Naive thymus-derived CD4-positive, alpha-beta T cell (primary cell): ENCODE data around the gene PHOSPHO2. TPM values are rescaled to one million over a fixed set of nuclear protein-coding genes. Genes with fewer than 3 reads are reported as not detected.

Experiments used
- ATAC-seq: fragments of 150-1000 bp; cut with Tn5 transposase; 2 replicates; pipeline ENCODE4 v1.10.0; 2021; ENCODE audit warnings: mild to moderate bottlenecking, moderate library complexity
- CTCF ChIA-PET: fragments of 350-600 bp; sonication (Branson Sonifier 250); formaldehyde crosslinking; loops from one replicate; lab custom pipeline; 2021; ENCODE audit warnings: antibody characterized with exemption; lab: Charles Lee
- POLR2A ChIA-PET: fragments of 350-600 bp; sonication (Branson Sonifier 250); formaldehyde crosslinking; loops from one replicate; lab custom pipeline; 2021; ENCODE audit warnings: antibody characterized with exemption, inconsistent platforms; lab: Charles Lee
- DNase-seq, 9 donors: peaks; one replicate each; pipeline versions ENCODE4 v3.0.0 to v3.0.0-alpha.2; 2020 to 2022; ENCODE audit warnings: mixed read lengths in 1 of 9
- H3K27ac ChIP-seq: one replicate; pipeline ENCODE4 v1.7.0; 2013; ENCODE audit warnings: mild to moderate bottlenecking, low read depth, low read length, moderate library complexity
- H3K27me3 ChIP-seq, 2 donors: one replicate each; pipeline ENCODE4 v1.7.0; 2013; ENCODE audit warnings: low read length in 2 of 2, mild to moderate bottlenecking in 2 of 2, moderate library complexity in 2 of 2; ENCODE audit not compliant: control insufficient read depth in 2 of 2, insufficient read depth in 2 of 2
- H3K36me3 ChIP-seq, 3 experiments: 1 replicate in 2 of 3; 2 replicates in 1 of 3; pipeline ENCODE4 v1.7.0; 2013; ENCODE audit warnings: low read length in 3 of 3, mild to moderate bottlenecking in 3 of 3, moderate library complexity in 1 of 3; ENCODE audit not compliant: insufficient read depth in 3 of 3, control insufficient read depth in 2 of 3
- H3K4me1 ChIP-seq, 2 donors: one replicate each; pipeline ENCODE4 v1.7.0; 2013; ENCODE audit warnings: low read length in 2 of 2, mild to moderate bottlenecking in 2 of 2, moderate library complexity in 1 of 2; ENCODE audit not compliant: control insufficient read depth in 2 of 2, insufficient read depth in 2 of 2
- H3K4me3 ChIP-seq: 2 replicates; pipeline ENCODE4 v1.7.0; 2013; ENCODE audit warnings: mild to moderate bottlenecking, low read length
- H3K9me3 ChIP-seq, 3 experiments: 1 replicate in 2 of 3; 2 replicates in 1 of 3; pipeline ENCODE4 v1.7.0; 2013; ENCODE audit warnings: low read length in 3 of 3; ENCODE audit not compliant: control insufficient read depth in 2 of 3
- H3K27ac Mint-ChIP-seq, 9 donors: one replicate each; pipeline ENCODE4 v1.8.0; 2020 to 2022; ENCODE audit warnings: mixed read lengths in 9 of 9, mild to moderate bottlenecking in 8 of 9, moderate library complexity in 5 of 9, inconsistent platforms in 2 of 9
- H3K27me3 Mint-ChIP-seq, 5 donors: one replicate each; pipeline ENCODE4 v1.8.0; 2021 to 2022; ENCODE audit warnings: mixed read lengths in 5 of 5, mild to moderate bottlenecking in 1 of 5
- H3K36me3 Mint-ChIP-seq, 5 donors: one replicate each; pipeline ENCODE4 v1.8.0; 2020 to 2022; ENCODE audit warnings: mixed read lengths in 5 of 5, mild to moderate bottlenecking in 3 of 5, inconsistent platforms in 1 of 5
- H3K4me1 Mint-ChIP-seq, 7 donors: one replicate each; pipeline ENCODE4 v1.8.0; 2020 to 2022; ENCODE audit warnings: mixed read lengths in 7 of 7, mild to moderate bottlenecking in 3 of 7, inconsistent platforms in 1 of 7
- H3K4me3 Mint-ChIP-seq, 10 donors: one replicate each; pipeline ENCODE4 v1.8.0; 2020 to 2022; ENCODE audit warnings: mild to moderate bottlenecking in 10 of 10, mixed read lengths in 10 of 10, moderate library complexity in 6 of 10, inconsistent platforms in 2 of 10
- H3K9me3 Mint-ChIP-seq, 11 donors: one replicate each; pipeline ENCODE4 v1.8.0; 2020 to 2022; ENCODE audit warnings: mixed read lengths in 11 of 11, mild to moderate bottlenecking in 4 of 11, inconsistent platforms in 1 of 11, moderate library complexity in 1 of 11
- intact Hi-C, 2 donors: fragments of 100-400 bp; cut with micrococcal nuclease; formaldehyde crosslinking; loops; one replicate each; pipeline ENCODE4 v1.15.1; 2023
- polyA plus RNA-seq, 2 donors: library from polyadenylated mRNA; unstranded; fragments of 300-500 nt; fragmentation: Illumina TruSeq; gene quantifications; one replicate each; pipeline ENCODE4 v1.2.3, GENCODE V29; 2021
- total RNA-seq, 6 experiments: library from RNA in 5 of 6; stranded (reverse) in 5 of 6; gene quantifications; 1 replicate in 5 of 6; 2 replicates in 1 of 6; pipeline ENCODE4 v1.2.3 and lab custom pipeline; 2021 to 2026

The PHOSPHO2 gene
- total and polyA plus RNA-seq, 7 experiments from 2014 or later, result 3.5 to 9.5 (median 7.5) TPM

DNA sequence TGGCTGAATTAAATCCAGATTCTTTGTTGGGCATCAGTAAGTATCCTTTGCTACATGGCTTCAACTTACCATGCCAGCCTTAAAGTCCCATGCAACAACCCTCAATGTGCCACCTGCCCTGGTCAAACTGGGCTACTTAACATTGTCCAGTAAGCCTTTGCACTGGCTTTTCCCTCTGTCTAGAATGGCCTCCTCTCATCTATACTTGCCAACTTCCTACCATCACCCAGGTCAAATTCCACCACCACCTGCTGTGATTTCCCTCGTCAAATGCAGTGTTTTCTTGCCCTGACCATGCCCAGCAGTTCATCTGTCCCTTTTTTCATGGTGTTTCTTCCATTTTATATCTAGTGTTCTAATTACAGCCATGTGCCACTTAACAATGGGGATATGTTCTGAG, 45.1 kb downstream of the PHOSPHO2 start:
- Histone ChIP-seq H3K27ac (no peak overlapping the region), H3K9me3 (no peaks in the 10 kb centered on the region), H3K27me3 (peaks cover 0 to 21% of the 10 kb centered on the region in 2 donors), H3K4me3 (no peak overlapping the region), H3K36me3 (no peaks in the 10 kb centered on the region), H3K4me1 (peaks cover 3% of the 10 kb centered on the region in 2 donors)
- POLR2A ChIA-PET, result no interaction called here
- intact Hi-C loops, result no loop called here
- Mint-ChIP-seq H3K36me3 (peaks cover 0 to 18% (median 5%) of the 10 kb centered on the region in 5 donors), H3K27ac (no peak overlapping the region), H3K4me1 (peaks cover 0 to 13% (median 8%) of the 10 kb centered on the region in 7 donors), H3K9me3 (peaks cover 0 to 6% (median 0%) of the 10 kb centered on the region in 11 donors), H3K27me3 (peaks cover 19 to 29% (median 27%) of the 10 kb centered on the region in 5 donors), H3K4me3 (no peak overlapping the region)
- CTCF ChIA-PET, result no interaction called here
- DNase-seq, result no peak
- no peak for ATAC-seq

GRCh38 chr2:169743549-169743948, 49.3 kb downstream of the PHOSPHO2 start:
- POLR2A ChIA-PET, result no interaction called here
- Mint-ChIP-seq H3K9me3 (peaks cover 0 to 6% (median 0%) of the 10 kb centered on the region in 11 donors), H3K27ac (no peak overlapping the region), H3K36me3 (peaks cover 0 to 13% (median 6%) of the 10 kb centered on the region in 5 donors), H3K4me1 (peaks cover 0 to 8% (median 7%) of the 10 kb centered on the region in 7 donors), H3K27me3 (peaks cover 0 to 4% (median 0%) of the 10 kb centered on the region in 5 donors), H3K4me3 (no peak overlapping the region)
- H3K4me1 ChIP-seq, result no peaks in the 10 kb centered on the region
- intact Hi-C loops, result no loop called here
- H3K27ac ChIP-seq, result no peak overlapping the region
- DNase-seq (no peak), ATAC-seq (no peak)
- H3K27me3 ChIP-seq, result no peaks in the 10 kb centered on the region
- no peaks in the 10 kb centered on the region for H3K9me3 ChIP-seq
- CTCF ChIA-PET, result no interaction called here
- no peaks in the 10 kb centered on the region for H3K36me3 ChIP-seq
- no peak overlapping the region for H3K4me3 ChIP-seq

- H3K4me3 Mint-ChIP-seq, result no peak overlapping the region
- no peak overlapping the region for H3K27ac Mint-ChIP-seq
- intact Hi-C loops, result no loop called here
- Histone ChIP-seq H3K27me3 (no peaks in the 10 kb centered on the region), H3K9me3 (no peaks in the 10 kb centered on the region), H3K27ac (no peak overlapping the region), H3K36me3 (no peaks in the 10 kb centered on the region), H3K4me1 (no peaks in the 10 kb centered on the region), H3K4me3 (no peak overlapping the region)
- DNase-seq, result no peak
- peaks cover 0 to 6% (median 5%) of the 10 kb centered on the region in 5 donors for H3K36me3 Mint-ChIP-seq
- H3K27me3 Mint-ChIP-seq, result no peaks in the 10 kb centered on the region
- peaks cover 0 to 2% (median 0%) of the 10 kb centered on the region in 7 donors for H3K4me1 Mint-ChIP-seq
- no peaks in the 10 kb centered on the region for H3K9me3 Mint-ChIP-seq
- no peak for ATAC-seq
- ChIA-PET CTCF (no interaction called here), POLR2A (no interaction called here)
These were observed 52.0 kb downstream of the PHOSPHO2 start for GRCh38 chr2:169746240-169746639.

DNA sequence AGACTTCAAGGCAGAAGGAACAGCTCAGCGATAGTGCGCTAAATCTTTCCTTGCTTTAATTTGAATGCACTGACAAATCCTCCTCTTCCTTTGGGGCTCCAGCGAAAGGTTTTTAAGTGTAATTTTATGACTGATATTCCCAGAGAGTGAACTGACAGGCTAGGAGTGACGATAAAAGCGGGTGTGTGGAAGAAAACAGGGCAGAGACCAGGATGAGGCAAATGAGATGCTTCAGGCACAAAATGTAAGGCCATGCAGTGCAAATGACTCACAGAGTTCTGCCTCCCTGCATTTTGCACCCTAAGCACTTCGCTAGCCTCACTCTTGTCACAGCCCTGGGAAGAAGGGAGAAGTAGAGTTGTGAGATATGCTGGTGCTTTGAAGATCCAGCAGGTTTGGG, 54.0 kb downstream of the PHOSPHO2 start:
- DNase-seq (no peak), ATAC-seq (no peak)
- Mint-ChIP-seq H3K27ac (no peak overlapping the region), H3K4me1 (no peaks in the 10 kb centered on the region), H3K27me3 (no peaks in the 10 kb centered on the region), H3K4me3 (no peak overlapping the region), H3K9me3 (no peaks in the 10 kb centered on the region), H3K36me3 (peaks cover 0 to 6% (median 5%) of the 10 kb centered on the region in 5 donors)
- H3K9me3 ChIP-seq, result no peaks in the 10 kb centered on the region
- CTCF ChIA-PET, result no interaction called here
- intact Hi-C loops, result no loop called here
- no peaks in the 10 kb centered on the region for H3K4me1 ChIP-seq
- H3K27ac ChIP-seq, result no peak overlapping the region
- H3K4me3 ChIP-seq, result no peak overlapping the region
- POLR2A ChIA-PET, result no interaction called here
- no peaks in the 10 kb centered on the region for H3K27me3 ChIP-seq
- no peaks in the 10 kb centered on the region for H3K36me3 ChIP-seq

Other genes starting within 250 kb of the PHOSPHO2 start
- gene BBS5, start 215.0 kb upstream of the PHOSPHO2 start, total RNA-seq, result 1 to 10 TPM; 2.0 to 3.8 (median 2.6) TPM
- 1 to 10 TPM; 1.3 to 1.6 TPM for gene BBS5, start 215.0 kb upstream of the PHOSPHO2 start, polyA plus RNA-seq
- gene KLHL41, start 184.8 kb upstream of the PHOSPHO2 start, total RNA-seq, result 1 to 10 TPM in 1 of 5 experiments, under 1 TPM in 2, not detected in 2; 0.41 to 1.1 (median 0.51) TPM
- gene KLHL41, start 184.8 kb upstream of the PHOSPHO2 start, polyA plus RNA-seq, result under 1 TPM in 1 of 2 donors, not detected in 1; 0.20 TPM
- gene FASTKD1, start 120.6 kb upstream of the PHOSPHO2 start, total RNA-seq, result 10 to 100 TPM; 13.5 to 43.5 (median 31.0) TPM
- 10 to 100 TPM; 16.3 to 16.6 TPM for gene FASTKD1, start 120.6 kb upstream of the PHOSPHO2 start, polyA plus RNA-seq
- gene PPIG, start 110.1 kb upstream of the PHOSPHO2 start, total RNA-seq, result 10 to 100 TPM; 50.6 to 86.1 (median 73.7) TPM
- 100 to 1,000 TPM in 1 of 2 donors, 10 to 100 TPM in 1; 71.8 to 104 TPM for gene PPIG, start 110.1 kb upstream of the PHOSPHO2 start, polyA plus RNA-seq
- 1 to 10 TPM in 2 of 5 experiments, not detected in 3; 1.0 to 3.6 TPM for gene CFAP210, start 64 bp upstream of the PHOSPHO2 start, total RNA-seq
- gene CFAP210, start 64 bp upstream of the PHOSPHO2 start, polyA plus RNA-seq, result not detected
- gene KLHL23, start 39.4 kb downstream of the PHOSPHO2 start, total RNA-seq, result 1 to 10 TPM; 1.1 to 3.9 (median 2.7) TPM
- 1 to 10 TPM; 1.5 to 3.8 TPM for gene KLHL23, start 39.4 kb downstream of the PHOSPHO2 start, polyA plus RNA-seq
- 100 to 1,000 TPM in 3 of 5 experiments, 10 to 100 TPM in 2; 88.3 to 104 (median 102) TPM for gene SSB, start 104.4 kb downstream of the PHOSPHO2 start, total RNA-seq
- gene SSB, start 104.4 kb downstream of the PHOSPHO2 start, polyA plus RNA-seq, result 100 to 1,000 TPM in 1 of 2 donors, 10 to 100 TPM in 1; 80.5 to 150 TPM
- gene METTL5, start 130.4 kb downstream of the PHOSPHO2 start, total RNA-seq, result 10 to 100 TPM; 21.1 to 52.9 (median 44.2) TPM
- gene METTL5, start 130.4 kb downstream of the PHOSPHO2 start, polyA plus RNA-seq, result 100 to 1,000 TPM; 112 to 149 TPM
- gene UBR3, start 133.0 kb downstream of the PHOSPHO2 start, total RNA-seq, result 10 to 100 TPM; 28.4 to 48.2 (median 44.6) TPM
- gene UBR3, start 133.0 kb downstream of the PHOSPHO2 start, polyA plus RNA-seq, result 10 to 100 TPM in 1 of 2 donors, 1 to 10 TPM in 1; 7.7 to 12.5 TPM